Measurements from ENCODE around the gene ADIRF. TPM values are rescaled to one million over a fixed set of nuclear protein-coding genes. Genes with fewer than 3 reads are reported as not detected.
"Not testable (repeated sequence)": the region's sequence is repeated elsewhere in the genome, so short reads cannot be mapped to it uniquely, and the experiment has no call there.

ADIRF gene
- total RNA-seq, 1 donor from 2014 or later: not detected

GRCh38 chr10:86992929-86993328 lies 24.6 kb downstream of the ADIRF start:
- no peak for TF ChIP-seq CTCF (IDR thresholded peaks at IDR 0.05; ENCODE audit: unreplicated experiment)
- no peaks in the 10 kb centered on the region for H3K4me1 Mint-ChIP-seq (ENCODE audit: low read depth)
- no peak for DNase-seq (ENCODE audit: low spot score, unreplicated experiment)
- H3K36me3 Mint-ChIP-seq (ENCODE audit: insufficient read depth): no peaks in the 10 kb centered on the region
- H3K27ac Mint-ChIP-seq: no peak overlapping the region
- no peak overlapping the region for H3K4me3 Mint-ChIP-seq (ENCODE audit: low read depth)
- H3K27me3 Mint-ChIP-seq: peaks cover 7% of the 10 kb centered on the region
- H3K9me3 Mint-ChIP-seq (ENCODE audit: low read depth): no peaks in the 10 kb centered on the region

- H3K36me3 Mint-ChIP-seq (ENCODE audit: insufficient read depth); H3K27ac Mint-ChIP-seq; H3K27me3 Mint-ChIP-seq; H3K9me3 Mint-ChIP-seq (ENCODE audit: low read depth); DNase-seq (ENCODE audit: low spot score, unreplicated experiment); H3K4me1 Mint-ChIP-seq (ENCODE audit: low read depth); H3K4me3 Mint-ChIP-seq (ENCODE audit: low read depth): not testable (repeated sequence)
These were observed 31.6 kb downstream of the ADIRF start for GRCh38 chr10:86999802-87000403.

- TF ChIP-seq CTCF (IDR thresholded peaks at IDR 0.05; ENCODE audit: unreplicated experiment): no peak
- no peak for DNase-seq (ENCODE audit: low spot score, unreplicated experiment)
- H3K36me3 Mint-ChIP-seq (ENCODE audit: insufficient read depth): no peaks in the 10 kb centered on the region
- no peaks in the 10 kb centered on the region for H3K27me3 Mint-ChIP-seq
- no peak overlapping the region for H3K27ac Mint-ChIP-seq
- no peak overlapping the region for H3K4me3 Mint-ChIP-seq (ENCODE audit: low read depth)
- H3K4me1 Mint-ChIP-seq (ENCODE audit: low read depth): no peaks in the 10 kb centered on the region
- H3K9me3 Mint-ChIP-seq (ENCODE audit: low read depth): no peaks in the 10 kb centered on the region
These were observed 32.2 kb downstream of the ADIRF start for GRCh38 chr10:87000491-87000890.

GRCh38 chr10:87007124-87007523 lies 38.8 kb downstream of the ADIRF start:
- H3K27ac Mint-ChIP-seq; H3K36me3 Mint-ChIP-seq (ENCODE audit: insufficient read depth): not testable (repeated sequence)

GRCh38 chr10:87007674-87008073 lies 39.4 kb downstream of the ADIRF start:
- H3K27ac Mint-ChIP-seq; H3K4me3 Mint-ChIP-seq (ENCODE audit: low read depth); H3K4me1 Mint-ChIP-seq (ENCODE audit: low read depth); DNase-seq (ENCODE audit: low spot score, unreplicated experiment); H3K9me3 Mint-ChIP-seq (ENCODE audit: low read depth); H3K36me3 Mint-ChIP-seq (ENCODE audit: insufficient read depth); H3K27me3 Mint-ChIP-seq: not testable (repeated sequence)

More at GRCh38 chr10:87007124-87007523, 38.8 kb downstream of the ADIRF start:
- not testable (repeated sequence) for H3K27me3 Mint-ChIP-seq; H3K9me3 Mint-ChIP-seq (ENCODE audit: low read depth); H3K4me1 Mint-ChIP-seq (ENCODE audit: low read depth); H3K4me3 Mint-ChIP-seq (ENCODE audit: low read depth); DNase-seq (ENCODE audit: low spot score, unreplicated experiment)

GRCh38 chr10:87008303-87008702 lies 40.0 kb downstream of the ADIRF start:
- not testable (repeated sequence) for H3K4me1 Mint-ChIP-seq (ENCODE audit: low read depth); DNase-seq (ENCODE audit: low spot score, unreplicated experiment); H3K27ac Mint-ChIP-seq; H3K27me3 Mint-ChIP-seq; H3K36me3 Mint-ChIP-seq (ENCODE audit: insufficient read depth); H3K9me3 Mint-ChIP-seq (ENCODE audit: low read depth); H3K4me3 Mint-ChIP-seq (ENCODE audit: low read depth)

GRCh38 chr10:87009134-87009696 lies 40.9 kb downstream of the ADIRF start:
- H3K36me3 Mint-ChIP-seq (ENCODE audit: insufficient read depth); H3K27me3 Mint-ChIP-seq: not testable (repeated sequence)

GRCh38 chr10:87013528-87013927 lies 45.2 kb downstream of the ADIRF start:
- not testable (repeated sequence) for H3K4me1 Mint-ChIP-seq (ENCODE audit: low read depth); H3K27me3 Mint-ChIP-seq; H3K9me3 Mint-ChIP-seq (ENCODE audit: low read depth)

More at GRCh38 chr10:87009134-87009696, 40.9 kb downstream of the ADIRF start:
- not testable (repeated sequence) for H3K4me3 Mint-ChIP-seq (ENCODE audit: low read depth); H3K4me1 Mint-ChIP-seq (ENCODE audit: low read depth); H3K9me3 Mint-ChIP-seq (ENCODE audit: low read depth); H3K27ac Mint-ChIP-seq; DNase-seq (ENCODE audit: low spot score, unreplicated experiment)

GRCh38 chr10:87014986-87015716 lies 46.9 kb downstream of the ADIRF start:
- not testable (repeated sequence) for H3K4me3 Mint-ChIP-seq (ENCODE audit: low read depth); H3K9me3 Mint-ChIP-seq (ENCODE audit: low read depth); H3K36me3 Mint-ChIP-seq (ENCODE audit: insufficient read depth); H3K27me3 Mint-ChIP-seq; DNase-seq (ENCODE audit: low spot score, unreplicated experiment); H3K27ac Mint-ChIP-seq; H3K4me1 Mint-ChIP-seq (ENCODE audit: low read depth)

More at GRCh38 chr10:87013528-87013927, 45.2 kb downstream of the ADIRF start:
- H3K4me3 Mint-ChIP-seq (ENCODE audit: low read depth); H3K36me3 Mint-ChIP-seq (ENCODE audit: insufficient read depth); DNase-seq (ENCODE audit: low spot score, unreplicated experiment); H3K27ac Mint-ChIP-seq: not testable (repeated sequence)

- H3K9me3 Mint-ChIP-seq (ENCODE audit: low read depth); H3K27ac Mint-ChIP-seq; H3K36me3 Mint-ChIP-seq (ENCODE audit: insufficient read depth); H3K4me1 Mint-ChIP-seq (ENCODE audit: low read depth); H3K4me3 Mint-ChIP-seq (ENCODE audit: low read depth); DNase-seq (ENCODE audit: low spot score, unreplicated experiment); H3K27me3 Mint-ChIP-seq: not testable (repeated sequence)
These were observed 49.8 kb downstream of the ADIRF start for GRCh38 chr10:87018127-87018526.

- H3K4me3 Mint-ChIP-seq (ENCODE audit: low read depth); DNase-seq (ENCODE audit: low spot score, unreplicated experiment); H3K4me1 Mint-ChIP-seq (ENCODE audit: low read depth); H3K36me3 Mint-ChIP-seq (ENCODE audit: insufficient read depth); H3K9me3 Mint-ChIP-seq (ENCODE audit: low read depth); H3K27me3 Mint-ChIP-seq; H3K27ac Mint-ChIP-seq: not testable (repeated sequence)
These were observed 50.8 kb downstream of the ADIRF start for GRCh38 chr10:87019066-87019465.
